Measurements from ENCODE around the gene USP35. TPM values are rescaled to one million over a fixed set of nuclear protein-coding genes. Genes with fewer than 3 reads are reported as not detected.
A peak's percentile ranks its signal among the peaks of the same experiment; 100 is the strongest.

Gene USP35
- total RNA-seq, 1 experiment from 2014 or later = 7.8 TPM

- H3K4me1 Mint-ChIP-seq (ENCODE audit: low read depth, unreplicated experiment) = no peaks in the 10 kb centered on the region
- BruUV-seq (replicated peaks) = no TSS peak
- H3K36me3 Mint-ChIP-seq (ENCODE audit: insufficient read depth, unreplicated experiment) = no peaks in the 10 kb centered on the region
- H3K4me3 Mint-ChIP-seq (ENCODE audit: low read depth, unreplicated experiment) = no peak overlapping the region
- H3K27ac Mint-ChIP-seq (ENCODE audit: unreplicated experiment) = no peak overlapping the region
- no peak for TF ChIP-seq CTCF (IDR thresholded peaks at IDR 0.05; ENCODE audit: unreplicated experiment)
- CTCF ChIA-PET = no interaction called here
- intact Hi-C loops (cut with micrococcal nuclease; ENCODE audit: unreplicated experiment) = loop anchor here (10.0 kb wide), 1 partner anchor 214 kb away; no protein-coding TSS in a partner anchor
- no peaks in the 10 kb centered on the region for H3K9me3 Mint-ChIP-seq (ENCODE audit: low read depth, unreplicated experiment)
- DNase-seq = no peak
- no peaks in the 10 kb centered on the region for H3K27me3 Mint-ChIP-seq (ENCODE audit: unreplicated experiment)
Measured at GRCh38 chr11:78150754-78151153, 38.0 kb upstream of the USP35 start.

GRCh38 chr11:78151804-78152203 is 36.9 kb upstream of the USP35 start:
- no peak overlapping the region for H3K4me3 Mint-ChIP-seq (ENCODE audit: low read depth, unreplicated experiment)
- H3K4me1 Mint-ChIP-seq (ENCODE audit: low read depth, unreplicated experiment) = peaks cover 5% of the 10 kb centered on the region
- no peaks in the 10 kb centered on the region for H3K36me3 Mint-ChIP-seq (ENCODE audit: insufficient read depth, unreplicated experiment)
- H3K27me3 Mint-ChIP-seq (ENCODE audit: unreplicated experiment) = no peaks in the 10 kb centered on the region
- intact Hi-C loops (cut with micrococcal nuclease; ENCODE audit: unreplicated experiment) = loop anchor here (10.0 kb wide), 1 partner anchor 213 kb away; no protein-coding TSS in a partner anchor
- CTCF ChIA-PET = no interaction called here
- no peak for TF ChIP-seq CTCF (IDR thresholded peaks at IDR 0.05; ENCODE audit: unreplicated experiment)
- DNase-seq = no peak
- no peaks in the 10 kb centered on the region for H3K9me3 Mint-ChIP-seq (ENCODE audit: low read depth, unreplicated experiment)
- BruUV-seq (replicated peaks) = no TSS peak
- H3K27ac Mint-ChIP-seq (ENCODE audit: unreplicated experiment) = no peak overlapping the region

GRCh38 chr11:78156127-78156844 is 32.4 kb upstream of the USP35 start:
- CTCF ChIA-PET = no interaction called here
- Mint-ChIP-seq H3K9me3 (ENCODE audit: low read depth, unreplicated experiment) (no peaks in the 10 kb centered on the region), H3K36me3 (ENCODE audit: insufficient read depth, unreplicated experiment) (no peaks in the 10 kb centered on the region), H3K4me1 (ENCODE audit: low read depth, unreplicated experiment) (peaks cover 7% of the 10 kb centered on the region), H3K27ac (ENCODE audit: unreplicated experiment) (no peak overlapping the region), H3K4me3 (ENCODE audit: low read depth, unreplicated experiment) (no peak overlapping the region), H3K27me3 (ENCODE audit: unreplicated experiment) (no peaks in the 10 kb centered on the region)
- DNase-seq = peak; percentile 4
- TF ChIP-seq CTCF (IDR thresholded peaks at IDR 0.05; ENCODE audit: unreplicated experiment) = no peak
- BruUV-seq (replicated peaks) = no TSS peak
- intact Hi-C loops (cut with micrococcal nuclease; ENCODE audit: unreplicated experiment) = loop anchor here (10.0 kb wide), 1 partner anchor 209 kb away; no protein-coding TSS in a partner anchor

GRCh38 chr11:78158987-78159652 is 29.6 kb upstream of the USP35 start:
- Mint-ChIP-seq H3K27ac (ENCODE audit: unreplicated experiment) (no peak overlapping the region), H3K9me3 (ENCODE audit: low read depth, unreplicated experiment) (no peaks in the 10 kb centered on the region), H3K36me3 (ENCODE audit: insufficient read depth, unreplicated experiment) (no peaks in the 10 kb centered on the region), H3K27me3 (ENCODE audit: unreplicated experiment) (no peaks in the 10 kb centered on the region), H3K4me3 (ENCODE audit: low read depth, unreplicated experiment) (no peak overlapping the region), H3K4me1 (ENCODE audit: low read depth, unreplicated experiment) (peaks cover 7% of the 10 kb centered on the region)
- BruUV-seq (replicated peaks) = no TSS peak
- no peak for DNase-seq
- intact Hi-C loops (cut with micrococcal nuclease; ENCODE audit: unreplicated experiment) = loop anchor here (10.0 kb wide), 1 partner anchor 206 kb away; no protein-coding TSS in a partner anchor
- CTCF ChIA-PET = no interaction called here
- no peak for TF ChIP-seq CTCF (IDR thresholded peaks at IDR 0.05; ENCODE audit: unreplicated experiment)
